GM18519 (cell line): ENCODE results near the gene PPP2R5C.
A peak's percentile ranks its signal among the peaks of the same experiment; 100 is the strongest.
"Not testable (repeated sequence)": the region's sequence is repeated elsewhere in the genome, so short reads cannot be mapped to it uniquely, and the experiment has no call there.

Source experiments
- ATAC-seq: cut with Tn5 transposase; IDR thresholded peaks from one replicate; pipeline ENCODE4 v1.9.1; 2021; ENCODE audit warnings: mild to moderate bottlenecking, moderate library complexity; ENCODE audit not compliant: unreplicated experiment, low FRiP score

The PPP2R5C gene

DNA sequence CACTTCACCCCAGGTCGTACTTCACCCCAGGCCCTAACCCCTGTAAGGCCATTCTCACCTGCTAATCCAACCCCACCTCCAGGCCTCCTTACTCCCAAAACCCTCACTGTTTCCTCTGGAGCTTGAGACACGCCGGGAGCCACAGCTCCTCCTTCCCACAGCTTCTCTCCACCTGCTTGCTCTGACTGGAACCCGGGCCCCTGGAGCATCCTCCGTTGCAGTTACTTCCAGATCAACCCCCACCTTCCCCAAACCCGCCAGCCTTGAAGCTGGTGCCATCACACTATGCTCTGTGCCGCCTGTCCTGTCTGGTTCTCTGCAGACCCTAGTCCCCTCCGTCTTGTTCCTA, 34.6 kb upstream of the PPP2R5C start:
- no peak for ATAC-seq

DNA sequence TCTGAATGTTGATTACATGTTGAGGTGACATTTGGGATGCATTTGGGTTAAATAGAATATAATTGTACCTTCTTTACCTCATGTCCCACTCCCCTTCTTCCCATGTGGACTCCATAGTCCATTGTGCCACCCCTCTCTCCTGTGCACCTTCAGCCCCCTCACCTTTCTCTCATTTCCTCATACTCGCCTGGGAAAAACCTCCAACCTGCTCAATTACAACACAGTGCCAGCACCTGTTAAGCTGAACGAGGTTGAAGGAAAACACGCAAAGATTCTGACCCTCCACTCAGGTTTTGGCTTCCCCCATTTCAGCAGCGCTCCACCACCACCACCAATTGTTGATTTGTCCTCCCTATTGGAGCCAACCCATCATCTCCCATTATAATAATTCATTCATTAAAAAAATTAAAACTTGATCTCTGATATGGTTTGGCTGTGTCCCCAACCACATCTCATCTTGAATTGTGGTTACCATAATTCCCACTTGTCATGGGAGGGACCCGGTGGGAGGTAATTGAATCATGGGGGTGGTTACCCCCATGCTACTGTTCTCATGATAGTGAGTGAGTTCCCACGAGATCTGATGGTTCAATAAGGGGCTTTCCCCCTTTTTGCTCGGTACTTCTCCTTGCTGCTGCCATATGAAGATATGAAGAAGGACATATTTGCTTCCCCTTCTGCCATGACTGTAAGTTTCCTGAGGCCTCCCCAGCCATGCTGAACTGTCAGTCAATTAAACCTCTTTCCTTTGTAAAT, 33.7 kb upstream of the PPP2R5C start:
- ATAC-seq, result no peak

DNA sequence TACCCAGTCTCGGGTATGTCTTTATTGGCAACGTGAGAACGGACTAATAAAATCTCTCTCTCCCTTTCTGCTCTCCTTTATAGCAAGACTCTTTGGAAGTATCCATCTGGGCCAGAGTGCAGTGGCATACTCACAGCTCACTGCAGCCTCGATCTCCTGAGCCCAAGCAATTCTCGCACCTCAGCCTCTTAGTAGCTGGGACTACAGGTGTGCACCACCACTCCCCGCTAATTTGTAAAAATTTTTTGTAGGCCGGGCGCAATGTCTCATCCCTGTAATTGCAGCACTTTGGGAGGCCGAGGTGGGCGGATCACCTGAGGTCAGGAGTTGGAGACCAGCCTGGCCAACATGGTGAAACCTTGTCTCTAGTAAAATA, 33.2 kb upstream of the PPP2R5C start:
- ATAC-seq, result no peak

DNA sequence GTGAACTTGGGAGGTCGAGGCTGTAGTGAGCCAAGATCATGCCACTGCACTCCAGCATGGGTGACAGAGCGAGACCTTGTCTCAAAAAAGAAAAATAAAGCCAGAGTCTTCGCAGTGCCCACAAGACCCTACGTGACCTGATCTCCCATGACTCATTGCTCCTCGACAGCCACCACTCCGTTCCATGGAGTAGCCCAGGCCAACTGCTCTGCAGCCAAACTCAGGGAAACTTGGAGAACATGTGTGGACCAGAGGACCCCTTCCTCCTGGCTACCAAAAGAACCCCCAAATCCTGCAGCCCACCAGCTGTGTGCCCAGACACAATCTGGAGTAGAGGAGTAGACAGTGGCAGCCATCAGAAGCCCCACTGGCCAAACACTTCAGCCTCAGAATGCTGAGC, 32.1 kb upstream of the PPP2R5C start:
- ATAC-seq, result no peak

DNA sequence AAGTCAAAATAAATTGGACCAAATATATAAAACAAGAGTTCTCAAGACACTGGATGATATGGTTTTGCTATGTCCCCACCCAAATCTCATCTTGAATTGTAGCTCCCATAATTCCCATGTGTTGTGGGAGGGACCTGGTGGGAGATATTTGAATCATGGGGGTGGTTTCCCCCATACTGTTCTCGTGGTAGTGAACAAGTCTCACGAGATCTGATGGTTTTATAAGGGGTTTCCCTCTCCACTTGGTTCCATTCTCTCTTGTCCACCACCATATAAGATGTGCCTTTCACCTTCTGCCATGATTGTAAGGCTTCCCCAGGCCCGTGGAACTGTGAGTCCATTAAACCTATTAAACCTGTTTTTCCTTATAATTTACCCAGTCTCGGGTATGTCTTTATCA, 31.4 kb upstream of the PPP2R5C start:
- ATAC-seq, result not testable (repeated sequence)

DNA sequence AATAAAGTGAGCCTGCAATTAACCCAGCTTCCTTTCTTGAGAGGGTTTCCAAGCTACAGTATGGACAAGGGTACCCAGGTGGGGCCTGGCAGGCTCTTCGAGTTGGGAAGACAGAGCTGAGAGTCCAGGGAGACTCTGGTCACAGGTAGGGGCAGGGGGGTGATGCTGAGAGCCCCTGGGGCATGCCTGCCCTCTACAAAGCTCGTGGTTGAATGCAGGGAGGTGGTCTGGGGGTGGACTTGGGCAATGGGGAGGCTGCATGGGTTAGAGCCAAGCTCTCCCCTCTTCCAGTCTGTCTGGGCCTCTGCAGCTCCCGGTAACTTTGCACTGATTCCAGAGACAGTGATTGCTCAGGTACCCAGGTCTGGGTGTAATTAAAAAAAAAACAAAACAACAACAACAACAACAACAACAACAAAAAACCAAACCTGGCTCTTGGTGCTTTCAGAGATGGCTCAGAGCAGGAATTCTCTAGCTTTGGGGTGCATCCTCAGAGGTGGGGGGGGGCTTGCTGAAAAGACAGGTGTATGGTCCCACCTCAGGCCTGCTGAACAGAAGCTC, 30.8 kb upstream of the PPP2R5C start:
- ATAC-seq, result no peak

DNA sequence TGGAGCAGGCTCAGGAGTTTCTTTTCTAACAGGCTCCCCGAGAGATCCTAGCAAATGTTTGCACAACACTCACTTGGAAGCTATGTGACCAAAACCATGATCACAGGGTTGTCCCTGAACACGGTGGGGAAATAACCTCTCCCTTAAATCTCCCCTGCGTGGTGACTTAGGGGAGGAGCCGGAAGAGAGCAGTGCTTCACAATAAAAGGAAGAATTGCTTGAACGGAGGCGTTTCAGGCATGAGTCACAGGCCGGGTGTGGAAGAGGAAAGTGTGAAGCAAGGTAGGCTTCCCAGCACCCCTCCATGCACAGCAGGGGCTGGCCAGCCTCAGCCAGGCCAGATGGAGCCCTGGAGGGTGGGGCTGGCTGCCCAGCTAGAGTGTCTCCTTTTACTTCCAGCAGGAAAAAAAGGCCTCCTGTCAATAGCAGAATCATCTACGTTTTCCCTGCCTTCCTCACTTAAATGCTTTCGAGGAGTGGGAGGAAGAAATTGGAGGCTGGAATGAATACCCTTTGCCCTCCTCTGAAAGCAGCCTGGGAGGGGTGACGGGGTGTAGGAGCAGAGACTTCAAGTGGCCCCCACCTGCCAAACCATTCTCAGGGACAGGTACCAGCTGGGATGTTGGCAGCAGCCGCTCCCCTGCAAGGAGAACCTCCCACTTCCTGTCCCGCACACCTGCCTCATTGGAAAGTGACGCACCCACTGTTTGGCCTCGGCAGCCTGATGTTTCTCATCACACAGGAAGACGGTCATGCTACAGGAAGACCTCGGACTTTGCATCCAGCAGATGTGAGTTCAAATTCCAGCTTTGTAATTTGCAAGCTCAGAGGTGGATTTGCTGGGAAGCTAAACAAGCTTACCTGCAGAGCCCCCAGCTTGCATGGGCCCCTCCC, 30.1 kb upstream of the PPP2R5C start:
- peak; percentile 70 for ATAC-seq

DNA sequence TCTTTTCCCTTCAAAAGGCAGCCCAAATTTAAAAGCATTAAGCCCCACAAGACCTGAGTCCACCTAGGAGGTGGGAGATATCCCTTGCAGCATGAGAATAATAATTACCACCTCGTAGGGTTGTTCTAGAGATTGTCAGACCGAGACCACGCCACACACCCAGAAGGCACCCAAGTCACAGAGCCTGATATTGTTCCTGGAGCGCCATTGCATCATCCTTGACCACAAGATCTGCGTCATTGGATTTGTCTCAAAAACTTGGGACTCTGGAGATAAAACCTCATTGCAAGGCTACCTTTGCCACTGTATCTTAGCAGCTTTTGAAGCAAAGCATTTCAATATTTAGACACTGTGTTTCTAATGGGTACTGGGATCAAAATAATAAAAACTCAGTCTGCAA, 29.4 kb upstream of the PPP2R5C start:
- ATAC-seq, result no peak

DNA sequence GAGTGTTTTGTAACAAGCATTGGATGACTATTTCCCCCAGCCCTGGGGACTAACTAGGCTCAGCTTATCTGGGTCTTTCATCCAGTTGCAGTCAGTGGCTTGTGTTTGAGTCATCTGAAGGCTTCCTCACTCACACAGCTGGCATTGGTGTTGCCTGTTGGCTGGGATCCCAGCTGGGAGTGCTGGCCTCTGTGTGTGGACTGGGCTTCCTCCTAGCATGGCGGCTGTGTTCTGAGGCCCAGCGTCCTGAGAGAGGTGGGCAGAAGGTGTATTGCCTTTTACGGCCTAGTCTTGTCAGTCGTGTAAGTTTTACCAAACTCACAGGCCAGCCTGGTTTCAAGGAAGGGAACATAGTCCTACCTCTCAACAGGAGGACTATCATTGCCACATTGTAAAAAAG, 28.3 kb upstream of the PPP2R5C start:
- no peak for ATAC-seq

DNA sequence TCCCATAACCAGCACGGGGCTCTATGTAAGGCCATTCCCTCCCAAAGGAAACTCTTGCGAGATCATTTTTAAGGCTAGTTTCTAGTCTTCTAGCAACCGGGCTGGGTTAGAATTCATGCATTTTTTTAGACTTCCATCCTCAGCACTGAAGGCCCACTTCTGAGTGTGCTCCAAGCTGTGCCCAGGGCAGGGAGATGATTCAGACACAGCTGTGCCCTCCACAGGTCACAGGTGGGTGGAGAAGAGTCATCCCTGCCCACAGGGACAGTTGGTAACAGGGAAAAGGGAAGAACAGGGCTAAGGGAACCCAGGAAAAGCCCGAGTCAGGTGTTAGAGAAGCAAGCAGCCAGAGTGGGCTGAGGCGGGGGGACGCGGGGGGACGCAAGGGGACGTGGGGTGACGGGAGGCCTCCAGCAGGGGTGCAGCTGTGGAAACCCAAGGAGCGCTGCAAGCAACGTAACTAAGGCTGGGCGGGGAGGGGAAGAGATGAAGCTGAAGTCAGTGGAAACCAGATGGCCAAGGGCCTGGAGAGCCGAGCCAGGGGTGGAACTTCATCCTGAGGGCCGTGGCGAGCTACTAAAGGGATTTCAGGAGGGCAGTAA, 27.2 kb upstream of the PPP2R5C start:
- no peak for ATAC-seq

DNA sequence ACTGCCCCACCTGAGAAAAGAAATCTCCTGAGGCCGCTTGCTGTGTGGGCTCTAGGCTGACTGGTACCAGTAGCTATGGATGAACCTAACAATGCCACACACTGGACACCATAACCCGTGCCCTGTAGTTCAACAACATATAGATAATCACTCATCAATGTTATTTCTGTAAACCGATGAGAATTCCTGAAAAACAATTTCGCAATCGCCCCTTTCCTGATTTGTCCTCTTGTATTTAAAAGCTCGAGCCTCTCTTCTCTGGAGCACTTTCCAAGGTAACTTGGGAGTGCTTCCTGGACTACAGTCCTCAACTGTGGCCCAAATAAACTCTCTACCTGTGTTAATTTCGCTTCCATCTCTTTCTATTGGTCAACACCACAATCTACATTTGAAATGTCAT, 26.1 kb upstream of the PPP2R5C start:
- no peak for ATAC-seq

DNA sequence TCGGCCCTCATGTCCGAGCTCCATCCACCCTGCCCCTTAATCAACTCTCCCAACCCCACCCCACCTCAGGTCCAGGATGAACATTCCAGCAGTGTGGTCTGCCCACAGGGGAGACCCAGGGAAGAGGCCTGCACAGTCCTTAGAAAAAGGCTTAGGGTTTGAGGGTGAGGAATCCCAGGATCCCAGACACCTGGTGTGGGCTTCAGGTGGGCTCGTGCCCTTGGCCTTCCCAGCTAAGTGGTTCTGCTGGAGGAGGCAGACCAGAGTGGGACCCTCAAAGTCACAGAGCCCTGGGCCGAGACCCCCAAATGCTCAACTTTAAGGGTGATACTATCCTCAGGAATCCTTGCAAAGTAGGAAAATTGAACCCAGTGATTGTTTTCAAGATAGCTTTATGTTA, 25.4 kb upstream of the PPP2R5C start:
- ATAC-seq, result no peak

DNA sequence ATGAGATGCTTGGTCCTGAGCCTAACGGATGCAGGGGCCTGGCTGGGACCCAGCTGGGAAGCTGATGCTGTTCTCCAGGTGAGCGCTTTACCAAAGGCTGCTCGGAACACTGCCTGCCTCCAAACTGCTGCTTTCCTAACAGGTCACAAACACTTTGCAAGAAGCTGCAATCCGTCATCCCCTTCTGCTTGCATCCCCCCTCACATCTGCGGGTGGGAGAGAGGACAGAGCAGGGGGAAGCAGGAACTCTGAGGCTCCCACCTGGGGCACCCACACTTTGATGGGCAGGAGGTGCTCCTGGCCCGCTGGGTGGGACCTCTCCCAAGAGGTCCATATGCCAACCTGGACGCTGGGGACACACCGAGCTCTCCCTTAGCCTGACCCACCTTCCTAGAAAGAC, 24.9 kb upstream of the PPP2R5C start:
- ATAC-seq, result no peak

DNA sequence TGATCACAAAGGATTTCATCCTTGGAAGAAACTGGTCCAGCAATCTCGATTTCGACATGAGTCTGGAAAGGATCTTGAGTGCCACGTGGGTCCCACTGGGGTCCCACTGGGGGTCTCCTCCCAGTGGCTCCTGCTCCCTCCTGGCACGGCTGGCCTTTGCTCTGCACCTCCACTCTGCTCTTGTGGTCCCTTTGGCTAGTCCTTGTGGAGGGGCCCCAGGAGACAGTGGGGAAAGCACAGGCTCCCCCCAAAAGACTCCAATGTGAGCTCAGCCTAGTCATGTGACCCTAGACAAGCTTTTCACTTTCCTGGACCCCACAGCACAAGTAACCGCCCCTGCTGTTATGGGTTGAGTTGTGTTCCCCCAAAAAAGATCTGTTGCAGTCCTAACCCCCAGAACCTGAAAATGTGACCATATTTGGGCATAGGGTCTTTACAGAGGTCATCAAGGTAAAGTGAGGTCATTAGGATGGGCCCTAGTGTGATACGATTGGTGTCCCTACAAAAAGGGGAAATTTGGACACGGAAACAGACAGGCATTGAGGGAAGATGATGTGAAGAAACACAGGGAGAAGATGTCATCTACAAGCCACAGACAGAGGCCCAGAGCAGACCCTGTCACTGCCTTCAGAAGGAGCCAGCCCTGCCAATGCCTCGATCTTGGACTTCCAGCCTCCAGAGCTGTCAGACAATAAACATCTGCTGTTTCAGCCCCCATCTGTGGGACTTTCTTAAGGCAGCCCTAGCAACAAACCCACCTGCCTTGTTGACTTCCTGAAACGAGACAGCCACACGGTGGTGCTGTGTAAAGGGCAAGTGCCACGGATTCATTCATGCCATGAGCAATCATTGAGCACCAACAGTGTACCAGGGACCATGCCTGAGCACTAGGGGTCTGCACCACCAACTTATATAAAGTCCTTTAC, 23.8 kb upstream of the PPP2R5C start:
- no peak for ATAC-seq

DNA sequence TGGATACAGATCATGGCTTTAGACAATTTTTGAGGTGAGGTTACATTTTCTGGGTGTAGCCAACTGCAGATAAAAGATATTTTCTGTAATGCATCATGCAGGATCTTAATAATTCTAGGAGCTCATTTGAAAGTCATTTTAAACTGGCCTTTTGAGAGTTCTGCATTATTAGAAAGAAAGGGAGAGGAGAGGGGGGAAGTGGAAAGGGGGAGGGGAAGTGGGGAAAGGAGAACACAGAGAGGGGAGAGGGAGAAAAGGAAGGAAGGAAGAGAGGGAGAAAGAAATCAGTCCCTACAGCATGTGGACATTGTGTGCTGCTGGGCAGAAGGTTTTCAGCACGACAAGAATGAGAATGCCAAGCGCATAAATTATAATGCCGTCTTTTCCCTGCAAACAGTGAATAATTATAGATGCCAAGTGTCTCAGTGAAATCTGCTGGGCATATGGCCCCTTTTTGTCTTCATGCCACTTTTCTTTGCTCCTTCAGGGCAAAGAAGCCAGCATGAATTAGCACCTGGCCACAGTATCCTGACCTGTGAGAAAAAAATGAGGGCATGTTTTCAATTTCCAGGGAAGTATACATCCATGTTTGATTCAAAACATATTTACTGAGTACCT, 22.7 kb upstream of the PPP2R5C start:
- ATAC-seq, result no peak

DNA sequence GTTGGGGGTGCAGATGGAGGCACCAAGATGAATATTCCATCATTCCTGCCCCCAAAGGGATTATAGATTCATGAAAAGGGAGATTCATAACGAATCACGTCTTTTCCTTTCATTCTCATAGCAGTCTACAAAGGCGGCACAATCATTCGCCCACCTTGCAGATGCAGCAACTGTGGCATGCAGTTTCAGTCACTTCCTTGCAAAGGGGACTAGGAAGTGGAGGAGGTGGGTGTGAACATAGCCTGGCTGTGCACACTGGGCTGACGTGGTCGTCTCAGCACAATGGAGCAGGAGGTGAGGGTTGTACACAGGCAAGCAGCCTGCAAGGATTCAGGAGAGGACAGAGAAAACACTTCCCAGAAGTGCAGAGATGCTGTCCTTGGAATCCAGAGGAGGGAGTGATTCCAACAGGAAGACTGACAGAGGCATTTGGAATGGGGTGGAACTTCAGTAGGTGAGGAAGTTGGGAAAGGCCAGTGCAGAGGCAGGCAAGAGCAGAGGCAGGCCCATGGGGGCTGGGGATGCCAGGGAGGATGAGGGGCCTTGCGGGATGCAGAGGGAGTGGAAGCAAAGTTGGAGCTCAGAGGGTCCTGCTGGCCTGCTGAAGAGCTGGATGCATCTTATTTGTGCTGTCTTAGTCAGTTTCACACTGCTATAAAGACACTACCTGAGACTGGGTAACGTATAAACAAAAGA, 21.9 kb upstream of the PPP2R5C start:
- ATAC-seq, result no peak

DNA sequence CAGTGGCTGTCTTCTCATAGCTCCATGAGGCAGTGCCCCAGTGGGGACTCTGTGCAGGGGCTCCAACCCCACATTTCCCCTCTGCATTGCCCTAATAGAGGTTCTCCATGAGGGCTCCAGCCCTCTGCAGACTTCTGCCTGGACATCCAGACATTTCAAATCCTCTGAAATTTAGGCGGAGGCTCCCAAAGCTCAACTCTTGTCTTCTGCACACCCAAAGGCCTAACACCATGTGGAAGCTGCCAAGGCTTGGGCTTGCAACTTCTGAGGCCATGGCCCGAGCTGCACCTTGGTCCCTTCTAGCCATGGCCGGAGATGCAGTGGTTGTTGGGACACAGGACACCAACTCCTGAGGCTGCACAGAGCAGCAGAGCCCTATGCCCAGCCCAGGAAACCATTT, 20.5 kb upstream of the PPP2R5C start:
- no peak for ATAC-seq

DNA sequence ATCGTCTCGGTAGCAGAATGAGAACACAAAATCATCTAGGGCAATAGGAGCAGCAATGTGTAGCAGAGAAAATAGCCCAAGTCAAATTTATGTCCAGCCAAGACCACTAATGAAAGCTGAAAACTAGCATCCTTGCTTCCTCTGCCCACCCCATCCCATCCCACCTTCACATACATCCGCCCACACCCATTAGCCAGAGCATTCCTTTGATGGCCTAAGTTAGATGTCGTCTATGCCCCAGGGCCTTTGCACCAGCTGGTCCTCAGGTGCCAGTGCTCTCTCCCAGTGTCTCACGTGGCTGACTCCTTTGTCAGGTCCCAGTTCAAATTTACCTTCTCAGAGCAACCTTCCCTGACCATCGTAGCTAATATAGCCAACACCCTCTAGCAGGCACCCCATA, 17.8 kb upstream of the PPP2R5C start:
- no peak for ATAC-seq

DNA sequence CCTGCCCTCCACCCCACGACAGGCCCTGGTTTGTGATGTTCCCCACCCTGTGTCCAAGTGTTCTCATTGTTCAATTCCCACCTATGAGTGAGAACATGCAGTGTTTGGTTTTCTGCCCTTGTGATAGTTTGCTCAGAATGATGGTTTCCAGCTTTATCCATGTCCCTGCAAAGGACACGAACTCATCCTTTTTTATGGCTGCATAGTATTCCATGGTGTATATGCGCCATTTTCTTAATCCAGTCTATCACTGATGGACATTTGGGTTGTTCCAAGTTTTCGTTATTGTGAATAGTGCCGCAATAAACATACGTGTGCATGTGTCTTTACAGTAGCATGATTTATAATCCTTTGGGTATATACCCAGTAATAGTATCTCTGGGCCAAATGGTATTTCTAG, 17.1 kb upstream of the PPP2R5C start:
- not testable (repeated sequence) for ATAC-seq
